Measurements from ENCODE around the gene PPP1R2. TPM values are rescaled to one million over a fixed set of nuclear protein-coding genes. Genes with fewer than 3 reads are reported as not detected.

Gene PPP1R2
- total and polyA plus RNA-seq, 9 of the 15 experiments (the other 6 are each of a cell fraction or from before 2014, with no cell fraction given) = 9.4 to 115 (median 40.3) TPM

DNA sequence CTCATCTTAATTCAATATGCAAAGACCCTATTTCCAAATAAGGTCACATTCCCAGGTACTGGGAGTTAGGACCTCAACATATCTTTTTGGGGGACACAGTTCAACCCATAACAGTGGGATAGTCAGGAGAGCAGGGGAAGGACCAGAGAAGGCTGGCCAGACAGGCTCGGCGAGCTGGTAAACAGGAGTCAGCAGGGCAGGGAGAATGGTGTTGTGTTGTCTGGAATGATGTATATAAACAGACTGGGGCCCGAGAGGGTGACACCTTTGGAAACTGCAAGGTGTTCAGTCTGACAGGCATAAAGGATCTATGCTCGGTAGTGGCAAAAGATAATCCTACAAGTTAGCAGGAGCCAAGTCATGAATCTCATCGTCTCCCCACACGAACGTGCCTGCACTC lies 10.1 kb upstream of the PPP1R2 start:
- BruUV-seq (replicated peaks) = no TSS peak
- Histone ChIP-seq H3K4me1 (replicated peaks in 1 of 2; ENCODE audit: control insufficient read depth in 2 of 2, insufficient read depth in 2 of 2, low read length in 2 of 2) (peaks cover 0 to 3% of the 10 kb centered on the region in 2 experiments; a peak in 1 of 5 replicates), H3K27me3 (ENCODE audit: control insufficient read depth in 2 of 2, insufficient read depth in 2 of 2, low read length in 2 of 2) (peaks cover 4 to 17% of the 10 kb centered on the region in 2 experiments; a peak in 2 of 5 replicates), H4K20me1 (replicated peaks; ENCODE audit: control insufficient read depth, insufficient read depth, low read length) (no peaks in the 10 kb centered on the region), H3K9ac (ENCODE audit: insufficient read depth in 1 of 2, low read depth in 2 of 2, low read length in 2 of 2) (no peak overlapping the region), H3K9me3 (replicated peaks; ENCODE audit: control insufficient read depth, insufficient read depth, low read depth, low read length) (no peaks in the 10 kb centered on the region), H2AFZ (ENCODE audit: low read depth, low read length) (0 out of 2 replicates have a peak overlapping the region, but pooled peaks have one; percentile 9), H3K4me3 (no peak overlapping the region), H3K9me1 (ENCODE audit: control insufficient read depth, insufficient read depth, low read length) (no peaks in the 10 kb centered on the region), H3K79me2 (ENCODE audit: control insufficient read depth, insufficient read depth, low read length) (no peaks in the 10 kb centered on the region), H3K27ac (ENCODE audit: extremely low read depth, low read depth, low read length) (no peak overlapping the region), H3K4me2 (ENCODE audit: insufficient read depth, low read length) (no peak overlapping the region), H3K36me3 (ENCODE audit: control insufficient read depth, insufficient read depth, low read length) (no peaks in the 10 kb centered on the region)
- DNase-seq (ENCODE audit: extremely low read depth in 1 of 4, low spot score in 3 of 4) = no peak
- intact Hi-C loops (cut with micrococcal nuclease) = no loop called here
- CTCF ChIA-PET (ENCODE audit: low intra/inter-chr PET ratio) = no interaction called here
- in situ Hi-C loops (cut with MboI) = no loop called here
- FAIRE-seq = no peak
- no peak for ATAC-seq
- POLR2A ChIA-PET = interaction anchor here (1.7 kb wide), 1 partner anchor 11 kb away, joined by 8 read pairs; the partner anchor contains the start of gene PPP1R2
- TF ChIP-seq STAT5A (IDR thresholded peaks at IDR 0.05; ENCODE audit: borderline replicate concordance, low read length) = no peak
- TF ChIP-seq, protein P1, sequence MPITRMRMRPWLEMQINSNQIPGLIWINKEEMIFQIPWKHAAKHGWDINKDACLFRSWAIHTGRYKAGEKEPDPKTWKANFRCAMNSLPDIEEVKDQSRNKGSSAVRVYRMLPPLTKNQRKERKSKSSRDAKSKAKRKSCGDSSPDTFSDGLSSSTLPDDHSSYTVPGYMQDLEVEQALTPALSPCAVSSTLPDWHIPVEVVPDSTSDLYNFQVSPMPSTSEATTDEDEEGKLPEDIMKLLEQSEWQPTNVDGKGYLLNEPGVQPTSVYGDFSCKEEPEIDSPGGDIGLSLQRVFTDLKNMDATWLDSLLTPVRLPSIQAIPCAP (CRISPR knock-in tag; IDR thresholded peaks at IDR 0.05; ENCODE audit: borderline replicate concordance) = no peak
- TF ChIP-seq BHLHE40 (IDR thresholded peaks at IDR 0.05; ENCODE audit: low read length) = 0 out of 2 replicates have a peak, but pooled peaks have one; percentile 19
- TF ChIP-seq, protein P2, sequence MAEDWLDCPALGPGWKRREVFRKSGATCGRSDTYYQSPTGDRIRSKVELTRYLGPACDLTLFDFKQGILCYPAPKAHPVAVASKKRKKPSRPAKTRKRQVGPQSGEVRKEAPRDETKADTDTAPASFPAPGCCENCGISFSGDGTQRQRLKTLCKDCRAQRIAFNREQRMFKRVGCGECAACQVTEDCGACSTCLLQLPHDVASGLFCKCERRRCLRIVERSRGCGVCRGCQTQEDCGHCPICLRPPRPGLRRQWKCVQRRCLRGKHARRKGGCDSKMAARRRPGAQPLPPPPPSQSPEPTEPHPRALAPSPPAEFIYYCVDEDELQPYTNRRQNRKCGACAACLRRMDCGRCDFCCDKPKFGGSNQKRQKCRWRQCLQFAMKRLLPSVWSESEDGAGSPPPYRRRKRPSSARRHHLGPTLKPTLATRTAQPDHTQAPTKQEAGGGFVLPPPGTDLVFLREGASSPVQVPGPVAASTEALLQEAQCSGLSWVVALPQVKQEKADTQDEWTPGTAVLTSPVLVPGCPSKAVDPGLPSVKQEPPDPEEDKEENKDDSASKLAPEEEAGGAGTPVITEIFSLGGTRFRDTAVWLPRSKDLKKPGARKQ (CRISPR knock-in tag; IDR thresholded peaks at IDR 0.05) = no peak
- TF ChIP-seq ZFP36 (IDR thresholded peaks at IDR 0.05; ENCODE audit: low read depth, low read length, partially characterized antibody) = peak; percentile 15
- TF ChIP-seq ZKSCAN3 (CRISPR knock-in tag; IDR thresholded peaks at IDR 0.05) = no peak
- TF ChIP-seq, protein P3, sequence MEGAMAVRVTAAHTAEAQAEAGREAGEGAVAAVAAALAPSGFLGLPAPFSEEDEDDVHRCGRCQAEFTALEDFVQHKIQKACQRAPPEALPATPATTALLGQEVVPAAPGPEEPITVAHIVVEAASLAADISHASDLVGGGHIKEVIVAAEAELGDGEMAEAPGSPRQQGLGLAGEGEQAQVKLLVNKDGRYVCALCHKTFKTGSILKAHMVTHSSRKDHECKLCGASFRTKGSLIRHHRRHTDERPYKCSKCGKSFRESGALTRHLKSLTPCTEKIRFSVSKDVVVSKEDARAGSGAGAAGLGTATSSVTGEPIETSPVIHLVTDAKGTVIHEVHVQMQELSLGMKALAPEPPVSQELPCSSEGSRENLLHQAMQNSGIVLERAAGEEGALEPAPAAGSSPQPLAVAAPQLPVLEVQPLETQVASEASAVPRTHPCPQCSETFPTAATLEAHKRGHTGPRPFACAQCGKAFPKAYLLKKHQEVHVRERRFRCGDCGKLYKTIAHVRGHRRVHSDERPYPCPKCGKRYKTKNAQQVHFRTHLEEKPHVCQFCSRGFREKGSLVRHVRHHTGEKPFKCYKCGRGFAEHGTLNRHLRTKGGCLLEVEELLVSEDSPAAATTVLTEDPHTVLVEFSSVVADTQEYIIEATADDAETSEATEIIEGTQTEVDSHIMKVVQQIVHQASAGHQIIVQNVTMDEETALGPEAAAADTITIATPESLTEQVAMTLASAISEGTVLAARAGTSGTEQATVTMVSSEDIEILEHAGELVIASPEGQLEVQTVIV (CRISPR knock-in tag; IDR thresholded peaks at IDR 0.05; ENCODE audit: borderline replicate concordance) = no peak
- no peak for TF ChIP-seq MYC (IDR thresholded peaks at IDR 0.05; ENCODE audit: low read depth, low read length)
- no peak for TF ChIP-seq MYC (CRISPR knock-in tag; IDR thresholded peaks at IDR 0.05; ENCODE audit: borderline replicate concordance, low read depth)
- 16% methylated on average over 7 of the region's 7 CpGs for WGBS (ENCODE audit: insufficient coverage, low coverage, missing lambda C conversion rate)

Measured in K562 (cell line).